Heart left ventricle (tissue), 16 donors: Measurements from ENCODE around the gene SLC25A47. TPM values are rescaled to one million over a fixed set of nuclear protein-coding genes. Genes with fewer than 3 reads are reported as not detected.
A peak's percentile ranks its signal among the peaks of the same experiment; 100 is the strongest.
"Not testable (repeated sequence)": the region's sequence is repeated elsewhere in the genome, so short reads cannot be mapped to it uniquely, and the experiment has no call there.

Experiments
- ATAC-seq, 4 donors: fragments of 200-7000 bp; cut with Tn5 transposase; one replicate each; pipeline ENCODE4 v1.9.1; 2020 to 2022; ENCODE audit warnings: moderate library complexity in 4 of 4, mild to moderate bottlenecking in 3 of 4, moderate number of reproducible peaks in 1 of 4
- DNase-seq, 5 donors: peaks; one replicate each; pipeline ENCODE4 v3.0.0-alpha.2; 2020
- H3K27ac ChIP-seq, 12 donors: fragments of 200-600 bp; sonication (generic) in 4 of 12; one replicate each; pipeline versions ENCODE4 v1.5.0 to v1.8.0; 2016 to 2022; ENCODE audit warnings: mild to moderate bottlenecking in 2 of 12
- H3K27me3 ChIP-seq, 9 donors: fragments of 200-600 bp; sonication (generic) in 2 of 9; one replicate each; pipeline versions ENCODE4 v1.5.1 to v1.8.0; 2016 to 2022; ENCODE audit warnings: mild to moderate bottlenecking in 3 of 9
- H3K36me3 ChIP-seq, 9 donors: fragments of 200-600 bp; sonication (generic) in 2 of 9; one replicate each; pipeline versions ENCODE4 v1.5.0 to v1.8.0; 2018 to 2022; ENCODE audit warnings: mild to moderate bottlenecking in 2 of 9
- H3K4me1 ChIP-seq, 12 donors: fragments of 200-600 bp; sonication (generic) in 4 of 12; one replicate each; pipeline versions ENCODE4 v1.5.0 to v1.8.0; 2016 to 2022; ENCODE audit warnings: mild to moderate bottlenecking in 3 of 12
- H3K4me3 ChIP-seq, 12 donors: fragments of 200-600 bp; sonication (generic) in 4 of 12; one replicate each; pipeline versions ENCODE4 v1.5.0 to v1.8.0; 2017 to 2022; ENCODE audit warnings: mild to moderate bottlenecking in 9 of 12, moderate library complexity in 4 of 12
- H3K9me3 ChIP-seq, 12 donors: fragments of 200-600 bp; sonication (generic) in 4 of 12; one replicate each; pipeline versions ENCODE4 v1.5.0 to v1.8.0; 2016 to 2022; ENCODE audit warnings: mild to moderate bottlenecking in 1 of 12
- POLR2A ChIP-seq, 2 donors: fragments of 450-650 bp; IDR thresholded peaks; one replicate each; pipeline ENCODE4 v1.6.1; 2017; ENCODE audit warnings: antibody characterized with exemption in 2 of 2, mild to moderate bottlenecking in 2 of 2, moderate library complexity in 2 of 2
- WGBS, 4 donors: extraction: QIAGEN DNeasy Blood & Tissue Kit in 2 of 4; methylation state at CpG; one replicate each; pipeline versions ENCODE4 v1.1.5 to v1.1.7; 2013 to 2018; 5-methylcytosine and 5-hydroxymethylcytosine counted together
- intact Hi-C, 10 donors: fragments of 100-400 bp; cut with DNase I; formaldehyde crosslinking; loops; one replicate each; pipeline versions ENCODE4 v1.11.1 to v1.14.2; 2022
- polyA plus RNA-seq, 2 donors: library from polyadenylated mRNA; stranded (reverse); fragments of 200-250 nt; gene quantifications; one replicate each; pipeline ENCODE4 v1.2.3, GENCODE V29; 2013
- total RNA-seq, 9 donors: library from RNA; depleted of rRNA in 2 of 9; stranded (reverse); fragments of >200 nt in 2 of 9; fragmentation: NEBNext Ultra II Directional in 3 of 9; extraction: Animal tissue kit (Norgen Biotek cat#: 25700) in 3 of 9; gene quantifications; one replicate each; pipeline versions ENCODE4 v1.1.0 to v1.2.4, GENCODE V29; 2016 to 2023
- TF ChIP-seq, protein P1 (sequence below), 12 donors: fragments of 200-600 bp; sonication (generic) in 4 of 12; IDR thresholded peaks; one replicate each; pipeline versions ENCODE4 v1.5.0 to v1.8.0; 2018 to 2022; ENCODE audit warnings: antibody characterized with exemption in 12 of 12, mild to moderate bottlenecking in 5 of 12
- donor health status: ischemic (EF 13 %, LVEDD 7.1; RV severe dilation, severe dysfunction).
- donor health status: healthy with polysubstance abuse.
- donor health status: DM: no; HTN: yes; CAD: no.
- donor health status: DM: no; HTN: no; CAD: no.
- donor health status: ischemic (EF 25% LVEDD 6.9; RV normal size, moderate dysfunction).
- donor health status: ischemic (EF 25% LVEDD 5.7; RV mildly dilated, moderate dysfunction).
- donor health status: healthy.
- donor health status: DM: yes; HTN: yes; CAD: no.
- donor health status: ischemic (EF 35%, LVEDD 5.7; RV mildly dilated, moderate dysfunction).
- donor health status: nonischemic (EF 11% LVEDD 7.7; RV severe dilation, severe dysfunction).
- donor health status: DM: yes; HTN: yes; CAD: no.
- donor health status: PGD.
- donor health status: ischemic (EF 29% LVEDD 5.4; RV normal size, mild dysfunction).
- donor health status: nonischemic (EF 23%, LVEDD 6.1; RV moderate dilation, normal function).

The SLC25A47 gene
- total and polyA plus RNA-seq, 11 donors: not detected

DNA sequence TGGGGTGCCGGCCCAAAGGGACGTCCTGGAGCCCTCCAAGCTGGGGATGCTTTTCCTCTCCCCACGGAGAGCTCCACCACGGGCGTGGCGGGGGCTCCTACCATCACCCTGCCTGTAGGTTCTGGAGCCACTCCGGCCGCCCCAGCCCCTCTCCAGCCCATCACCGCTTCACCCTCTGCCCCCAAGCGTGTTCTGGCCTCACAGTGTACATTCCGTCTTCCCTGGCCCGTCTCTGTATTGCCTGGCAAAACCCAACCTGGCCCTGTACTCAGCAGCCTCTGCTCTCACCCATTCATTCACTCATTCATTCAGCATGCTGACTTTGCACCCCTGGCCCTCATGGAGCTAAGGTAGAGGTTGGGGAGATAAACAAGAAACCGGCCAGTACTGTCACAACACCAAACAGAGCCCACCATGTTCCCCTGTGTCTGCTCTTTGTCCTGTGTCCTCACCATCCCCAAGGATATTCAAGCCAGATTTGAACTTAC lies 37.2 kb upstream of the SLC25A47 start:
- Histone ChIP-seq H3K27ac (peak overlapping the region in 11 of 12 donors; percentile 68 to 94 (median 87)), H3K4me3 (peak overlapping the region in 11 of 12 donors; percentile 61 to 98 (median 83)), H3K4me1 (peaks cover 0 to 68% (median 15%) of the 10 kb centered on the region in 12 donors), H3K36me3 (peaks cover 0 to 8% (median 0%) of the 10 kb centered on the region in 9 donors), H3K27me3 (no peaks in the 10 kb centered on the region), H3K9me3 (no peaks in the 10 kb centered on the region)
- DNase-seq: no peak
- intact Hi-C loops: loop anchor here in 4 of 10 donors (5.0 kb wide), 1 partner anchor 91 kb away; the partner anchor contains the start of gene WDR25 (in 4 of the 4)
- 36 to 52% (median 40%) methylated on average over 10 to 13 of the region's 13 CpGs for WGBS, 4 donors
- ATAC-seq: peak in 1 of 4 donors; percentile 2
- TF ChIP-seq, protein P1, sequence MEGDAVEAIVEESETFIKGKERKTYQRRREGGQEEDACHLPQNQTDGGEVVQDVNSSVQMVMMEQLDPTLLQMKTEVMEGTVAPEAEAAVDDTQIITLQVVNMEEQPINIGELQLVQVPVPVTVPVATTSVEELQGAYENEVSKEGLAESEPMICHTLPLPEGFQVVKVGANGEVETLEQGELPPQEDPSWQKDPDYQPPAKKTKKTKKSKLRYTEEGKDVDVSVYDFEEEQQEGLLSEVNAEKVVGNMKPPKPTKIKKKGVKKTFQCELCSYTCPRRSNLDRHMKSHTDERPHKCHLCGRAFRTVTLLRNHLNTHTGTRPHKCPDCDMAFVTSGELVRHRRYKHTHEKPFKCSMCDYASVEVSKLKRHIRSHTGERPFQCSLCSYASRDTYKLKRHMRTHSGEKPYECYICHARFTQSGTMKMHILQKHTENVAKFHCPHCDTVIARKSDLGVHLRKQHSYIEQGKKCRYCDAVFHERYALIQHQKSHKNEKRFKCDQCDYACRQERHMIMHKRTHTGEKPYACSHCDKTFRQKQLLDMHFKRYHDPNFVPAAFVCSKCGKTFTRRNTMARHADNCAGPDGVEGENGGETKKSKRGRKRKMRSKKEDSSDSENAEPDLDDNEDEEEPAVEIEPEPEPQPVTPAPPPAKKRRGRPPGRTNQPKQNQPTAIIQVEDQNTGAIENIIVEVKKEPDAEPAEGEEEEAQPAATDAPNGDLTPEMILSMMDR (IDR thresholded peaks at IDR 0.05): peak in 1 of 12 donors; percentile 1
- no peak for TF ChIP-seq POLR2A (IDR thresholded peaks at IDR 0.05)

DNA sequence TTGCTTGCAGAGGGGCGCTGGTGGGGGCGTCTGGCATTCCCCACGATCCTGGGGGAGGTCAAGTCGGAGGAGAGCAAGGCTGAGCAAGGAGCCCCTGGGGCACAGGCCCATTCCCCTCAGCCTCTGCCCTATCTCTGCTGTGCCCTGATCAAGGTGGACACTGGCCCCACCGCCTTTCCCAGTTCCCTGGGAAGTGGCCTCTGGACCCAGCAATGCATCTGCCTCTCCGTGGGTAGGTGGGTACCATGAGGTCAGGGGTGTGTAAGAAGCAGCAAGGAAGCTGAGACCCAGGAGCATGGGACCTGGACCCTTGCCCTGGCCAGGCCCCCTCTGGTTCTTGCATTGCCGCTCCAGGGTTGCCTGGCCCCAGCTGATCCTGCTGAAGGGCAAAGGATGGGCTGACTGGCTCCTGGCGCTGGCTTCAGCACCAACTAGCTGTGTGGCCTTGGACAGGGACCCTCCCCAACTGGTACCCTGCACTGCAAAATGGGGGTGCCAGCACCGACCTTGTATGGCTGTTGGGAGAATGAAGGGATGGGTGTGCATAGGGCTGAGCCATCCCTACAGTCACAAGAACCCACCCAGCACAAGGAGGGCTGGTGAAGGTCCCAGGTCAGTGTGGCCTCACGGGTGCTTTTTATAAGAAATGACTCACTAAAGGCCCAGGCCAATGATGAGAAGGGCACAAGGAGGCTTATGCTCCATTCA lies 36.5 kb upstream of the SLC25A47 start:
- intact Hi-C loops: loop anchor here in 4 of 10 donors (5.0 kb wide), 1 partner anchor 91 kb away; the partner anchor contains the start of gene WDR25 (in 4 of the 4)
- TF ChIP-seq, protein P1 (IDR thresholded peaks at IDR 0.05): no peak
- no peak for TF ChIP-seq POLR2A (IDR thresholded peaks at IDR 0.05)
- Histone ChIP-seq H3K27ac (no peak overlapping the region), H3K9me3 (no peaks in the 10 kb centered on the region), H3K27me3 (no peaks in the 10 kb centered on the region), H3K4me1 (peaks cover 0 to 61% (median 13%) of the 10 kb centered on the region in 12 donors), H3K36me3 (peaks cover 0 to 13% (median 3%) of the 10 kb centered on the region in 9 donors), H3K4me3 (no peak overlapping the region)
- ATAC-seq (peak in 3 of 4 donors; percentile 2 to 12 (median 5)), DNase-seq (no peak)
- 76 to 85% (median 77%) methylated on average over 6 to 10 of the region's 10 CpGs for WGBS, 4 donors

DNA sequence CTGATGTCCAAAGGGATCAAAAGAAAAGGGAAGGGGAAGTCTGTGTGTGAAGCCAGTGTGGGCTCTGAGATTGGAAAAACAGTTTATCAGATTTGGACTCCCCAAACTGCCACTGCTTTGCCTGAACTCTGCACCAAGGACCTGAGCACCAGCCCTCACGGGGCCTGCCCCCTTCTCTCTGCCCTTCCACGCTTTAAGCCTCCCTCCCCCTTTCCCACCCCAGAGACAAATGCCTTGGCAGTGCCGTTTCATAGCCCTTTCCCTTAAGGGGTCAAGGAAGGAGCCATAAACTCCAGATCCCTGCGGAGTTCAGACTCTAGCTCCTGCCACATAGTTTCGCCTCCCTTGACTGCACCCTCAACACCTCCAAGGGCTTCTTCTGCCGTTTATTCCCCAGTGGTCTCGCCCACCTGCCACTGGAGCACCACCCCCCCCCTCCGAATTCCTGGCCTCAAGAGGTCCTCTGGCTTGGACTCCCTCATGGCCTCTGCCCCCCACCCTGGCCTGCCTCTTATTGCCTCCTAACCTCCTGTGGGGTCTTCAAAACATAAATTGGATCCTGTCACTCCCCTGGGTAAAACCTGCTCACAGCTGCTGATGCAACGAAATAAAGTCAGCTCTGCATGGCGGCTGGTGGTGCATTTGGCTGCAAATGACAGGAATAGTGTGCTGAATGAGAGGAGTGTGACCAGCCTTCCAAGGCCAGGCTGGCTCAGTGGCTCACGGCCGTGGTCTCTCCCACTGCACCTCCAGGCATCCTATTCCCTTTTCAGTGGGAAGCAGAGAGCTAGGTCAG lies 35.7 kb upstream of the SLC25A47 start:
- H3K4me3 ChIP-seq: no peak overlapping the region
- ATAC-seq (no peak), DNase-seq (no peak)
- intact Hi-C loops: loop anchor here in 4 of 10 donors (5.0 kb wide), 1 partner anchor 90 kb away; the partner anchor contains the start of gene WDR25 (in 4 of the 4)
- H3K27ac ChIP-seq: no peak overlapping the region
- TF ChIP-seq, protein P1 (IDR thresholded peaks at IDR 0.05): no peak
- TF ChIP-seq POLR2A (IDR thresholded peaks at IDR 0.05): no peak
- H3K9me3 ChIP-seq: no peaks in the 10 kb centered on the region
- H3K4me1 ChIP-seq: peaks cover 0 to 56% (median 13%) of the 10 kb centered on the region in 12 donors
- WGBS, 4 donors: 76 to 84% (median 83%) methylated on average over 10 to 12 of the region's 12 CpGs
- H3K36me3 ChIP-seq: peaks cover 0 to 21% (median 11%) of the 10 kb centered on the region in 9 donors
- H3K27me3 ChIP-seq: no peaks in the 10 kb centered on the region

DNA sequence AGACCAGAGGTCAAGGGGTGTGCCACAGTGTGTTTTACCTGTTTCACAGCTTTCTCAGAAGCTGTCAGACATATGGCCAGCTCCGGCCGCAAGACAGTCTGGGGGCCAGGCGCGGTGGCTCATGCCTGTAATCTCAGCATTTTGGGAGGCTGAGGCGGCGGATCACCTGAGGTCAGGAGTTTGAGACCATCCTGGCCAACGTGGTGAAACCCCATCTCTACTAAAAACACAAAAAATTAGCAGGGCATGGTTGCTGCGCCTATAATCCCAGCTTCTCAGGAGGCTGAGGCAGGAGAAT lies 35.2 kb upstream of the SLC25A47 start:
- not testable (repeated sequence) for DNase-seq, H3K27ac ChIP-seq, ATAC-seq, H3K9me3 ChIP-seq, H3K4me3 ChIP-seq, H3K27me3 ChIP-seq
- Histone ChIP-seq H3K4me1 (peaks cover 0 to 51% (median 13%) of the 10 kb centered on the region in 12 donors), H3K36me3 (peaks cover 0 to 26% (median 13%) of the 10 kb centered on the region in 9 donors)
- intact Hi-C loops: loop anchor here in 4 of 10 donors (5.0 kb wide), 1 partner anchor 89 kb away; the partner anchor contains the start of gene WDR25 (in 4 of the 4)
- WGBS, 4 donors: 92 to 96% (median 93%) methylated on average over 8 of the region's 8 CpGs
